Breast epithelium (tissue), 4 donors: ENCODE data around the gene TMEM212. TPM values are rescaled to one million over a fixed set of nuclear protein-coding genes. Genes with fewer than 3 reads are reported as not detected.

Source experiments
- DNase-seq, 2 donors: peaks; one replicate each; pipeline ENCODE4 v3.0.0-alpha.2; 2019; ENCODE audit warnings: low spot score in 2 of 2
- H3K27ac ChIP-seq, 2 donors: fragments of 200-600 bp; sonication (generic) in 1 of 2; one replicate each; pipeline ENCODE4 v1.5.1; 2016 to 2019; ENCODE audit warnings: mild to moderate bottlenecking in 1 of 2
- H3K27me3 ChIP-seq, 2 donors: fragments of 200-600 bp; sonication (generic) in 1 of 2; one replicate each; pipeline versions ENCODE4 v1.5.1 to v1.6.0; 2017 to 2019; ENCODE audit warnings: control low read depth in 1 of 2, mild to moderate bottlenecking in 1 of 2
- H3K36me3 ChIP-seq: fragments of 200-600 bp; one replicate; pipeline ENCODE4 v1.5.1; 2019
- H3K4me1 ChIP-seq, 2 donors: fragments of 200-600 bp; sonication (generic); one replicate each; pipeline ENCODE4 v1.5.1; 2016 to 2019; ENCODE audit warnings: control low read depth in 1 of 2
- H3K4me3 ChIP-seq, 3 donors: fragments of 200-600 bp; sonication (generic); 1 replicate in 2 of 3; 2 replicates in 1 of 3; pipeline ENCODE4 v1.5.1; 2016 to 2019; ENCODE audit warnings: mild to moderate bottlenecking in 3 of 3, moderate library complexity in 2 of 3
- H3K9me3 ChIP-seq, 2 donors: fragments of 200-600 bp; sonication (generic) in 1 of 2; one replicate each; pipeline ENCODE4 v1.5.1; 2016 to 2019; ENCODE audit warnings: control low read depth in 1 of 2
- POLR2A ChIP-seq: fragments of 450-650 bp; IDR thresholded peaks from one replicate; pipeline ENCODE4 v1.6.1; 2016; ENCODE audit warnings: antibody characterized with exemption, mild to moderate bottlenecking, moderate library complexity
- POLR2AphosphoS5 ChIP-seq, 3 donors: sonication (generic); formaldehyde crosslinking; IDR thresholded peaks; one replicate each; pipeline ENCODE4 v1.6.1; 2017; ENCODE audit warnings: antibody characterized with exemption in 3 of 3
- intact Hi-C: fragments of 100-400 bp; cut with DNase I; formaldehyde crosslinking; loops from one replicate; pipeline ENCODE4 v1.15.1; 2023; ENCODE audit warnings: low total_unique reads
- total RNA-seq, 3 donors: library from RNA; depleted of rRNA; stranded (reverse); fragments of >200 nt; gene quantifications; one replicate each; pipeline ENCODE4 v1.1.0, GENCODE V29; 2016
- TF ChIP-seq, protein P1 (sequence below), 3 donors: fragments of 450-650 bp; IDR thresholded peaks; one replicate each; pipeline ENCODE4 v1.5.1; 2016 to 2017; ENCODE audit warnings: antibody characterized with exemption in 3 of 3, mild to moderate bottlenecking in 3 of 3, moderate library complexity in 3 of 3

The TMEM212 gene
- total RNA-seq, 3 donors from 2014 or later = 1.3 TPM; not detected in 2

DNA sequence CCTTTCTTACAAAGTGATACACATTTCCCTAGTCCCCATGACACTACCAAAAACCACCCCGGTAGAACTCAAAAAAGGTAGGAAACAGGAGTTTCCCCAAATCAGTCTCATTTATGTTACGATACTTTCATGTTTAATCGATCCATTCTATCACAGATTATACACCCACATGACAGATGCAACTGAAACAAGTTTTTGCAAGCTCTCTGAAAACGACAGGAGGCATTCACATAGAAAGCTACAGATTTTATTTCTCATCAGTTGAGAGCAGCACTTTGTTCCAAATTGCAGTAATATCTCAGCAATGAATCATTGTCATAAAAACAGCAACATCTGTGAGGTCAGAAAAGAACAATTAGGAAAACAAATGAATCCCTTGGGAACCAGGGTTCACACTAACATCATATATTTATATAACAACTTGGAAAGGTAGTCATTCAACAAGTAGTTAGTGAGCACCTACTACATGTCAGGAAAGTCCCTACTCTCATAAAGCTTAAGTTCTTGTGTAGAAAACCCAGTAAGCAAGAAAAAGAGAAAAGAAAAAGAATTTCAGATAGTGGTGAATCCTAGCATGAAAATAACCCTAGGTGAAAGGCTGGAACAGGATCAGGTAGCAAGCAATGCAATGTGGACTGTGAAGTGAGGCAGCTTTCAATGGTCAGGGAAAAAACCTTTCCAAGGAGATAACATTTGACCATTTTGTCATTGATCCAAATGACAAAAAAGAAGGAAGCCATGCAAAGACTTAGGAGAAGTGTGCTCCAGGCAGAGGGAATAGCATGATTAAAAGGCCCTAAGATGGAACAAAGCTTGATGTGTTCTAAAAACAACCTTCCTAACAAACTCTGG, 41.2 kb upstream of the TMEM212 start:
- no peak for DNase-seq
- Histone ChIP-seq H3K36me3 (no peaks in the 10 kb centered on the region), H3K4me1 (no peaks in the 10 kb centered on the region), H3K27ac (peak overlapping the region; percentile 65 to 87), H3K27me3 (no peaks in the 10 kb centered on the region), H3K9me3 (no peaks in the 10 kb centered on the region), H3K4me3 (no peak overlapping the region)
- TF ChIP-seq POLR2AphosphoS5 (IDR thresholded peaks at IDR 0.05) (peak in 1 of 3 donors; percentile 12), POLR2A (no peak)
- intact Hi-C loops = no loop called here

- Histone ChIP-seq H3K4me1 (no peaks in the 10 kb centered on the region), H3K9me3 (no peaks in the 10 kb centered on the region), H3K27ac (peak overlapping the region; percentile 19 to 87), H3K27me3 (no peaks in the 10 kb centered on the region), H3K4me3 (no peak overlapping the region), H3K36me3 (no peaks in the 10 kb centered on the region)
- DNase-seq = no peak
- intact Hi-C loops = no loop called here
- TF ChIP-seq POLR2A = no peak
- no peak for TF ChIP-seq POLR2AphosphoS5 (IDR thresholded peaks at IDR 0.05)
- TF ChIP-seq, protein P1, sequence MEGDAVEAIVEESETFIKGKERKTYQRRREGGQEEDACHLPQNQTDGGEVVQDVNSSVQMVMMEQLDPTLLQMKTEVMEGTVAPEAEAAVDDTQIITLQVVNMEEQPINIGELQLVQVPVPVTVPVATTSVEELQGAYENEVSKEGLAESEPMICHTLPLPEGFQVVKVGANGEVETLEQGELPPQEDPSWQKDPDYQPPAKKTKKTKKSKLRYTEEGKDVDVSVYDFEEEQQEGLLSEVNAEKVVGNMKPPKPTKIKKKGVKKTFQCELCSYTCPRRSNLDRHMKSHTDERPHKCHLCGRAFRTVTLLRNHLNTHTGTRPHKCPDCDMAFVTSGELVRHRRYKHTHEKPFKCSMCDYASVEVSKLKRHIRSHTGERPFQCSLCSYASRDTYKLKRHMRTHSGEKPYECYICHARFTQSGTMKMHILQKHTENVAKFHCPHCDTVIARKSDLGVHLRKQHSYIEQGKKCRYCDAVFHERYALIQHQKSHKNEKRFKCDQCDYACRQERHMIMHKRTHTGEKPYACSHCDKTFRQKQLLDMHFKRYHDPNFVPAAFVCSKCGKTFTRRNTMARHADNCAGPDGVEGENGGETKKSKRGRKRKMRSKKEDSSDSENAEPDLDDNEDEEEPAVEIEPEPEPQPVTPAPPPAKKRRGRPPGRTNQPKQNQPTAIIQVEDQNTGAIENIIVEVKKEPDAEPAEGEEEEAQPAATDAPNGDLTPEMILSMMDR (IDR thresholded peaks at IDR 0.05) = no peak
Measured at GRCh38 chr3:171802590-171802956, 40.6 kb upstream of the TMEM212 start.

DNA sequence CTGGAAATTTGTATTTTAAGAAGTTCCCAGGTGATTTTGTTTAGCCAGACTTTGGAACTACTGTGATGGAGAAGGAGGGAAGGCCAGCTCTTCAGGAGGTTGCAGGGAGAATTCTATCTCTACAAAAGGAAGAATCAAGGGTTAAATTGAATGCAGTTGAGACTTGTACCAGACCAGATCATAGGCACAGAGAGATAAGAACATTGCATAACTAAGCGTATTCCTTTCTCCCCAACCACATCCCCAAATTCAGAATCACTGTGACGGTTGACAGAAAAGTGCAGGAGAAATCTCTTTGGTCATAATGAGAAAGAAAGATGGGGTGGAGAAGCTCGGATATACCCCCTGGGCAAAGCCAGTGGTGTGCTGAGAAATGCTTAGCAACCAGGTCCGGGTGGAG, 40.1 kb upstream of the TMEM212 start:
- intact Hi-C loops = no loop called here
- no peak overlapping the region for H3K4me3 ChIP-seq
- no peak for TF ChIP-seq POLR2AphosphoS5 (IDR thresholded peaks at IDR 0.05)
- H3K36me3 ChIP-seq = no peaks in the 10 kb centered on the region
- H3K27ac ChIP-seq = peak overlapping the region; percentile 19 to 87
- no peaks in the 10 kb centered on the region for H3K9me3 ChIP-seq
- no peak for DNase-seq
- no peaks in the 10 kb centered on the region for H3K27me3 ChIP-seq
- no peaks in the 10 kb centered on the region for H3K4me1 ChIP-seq

DNA sequence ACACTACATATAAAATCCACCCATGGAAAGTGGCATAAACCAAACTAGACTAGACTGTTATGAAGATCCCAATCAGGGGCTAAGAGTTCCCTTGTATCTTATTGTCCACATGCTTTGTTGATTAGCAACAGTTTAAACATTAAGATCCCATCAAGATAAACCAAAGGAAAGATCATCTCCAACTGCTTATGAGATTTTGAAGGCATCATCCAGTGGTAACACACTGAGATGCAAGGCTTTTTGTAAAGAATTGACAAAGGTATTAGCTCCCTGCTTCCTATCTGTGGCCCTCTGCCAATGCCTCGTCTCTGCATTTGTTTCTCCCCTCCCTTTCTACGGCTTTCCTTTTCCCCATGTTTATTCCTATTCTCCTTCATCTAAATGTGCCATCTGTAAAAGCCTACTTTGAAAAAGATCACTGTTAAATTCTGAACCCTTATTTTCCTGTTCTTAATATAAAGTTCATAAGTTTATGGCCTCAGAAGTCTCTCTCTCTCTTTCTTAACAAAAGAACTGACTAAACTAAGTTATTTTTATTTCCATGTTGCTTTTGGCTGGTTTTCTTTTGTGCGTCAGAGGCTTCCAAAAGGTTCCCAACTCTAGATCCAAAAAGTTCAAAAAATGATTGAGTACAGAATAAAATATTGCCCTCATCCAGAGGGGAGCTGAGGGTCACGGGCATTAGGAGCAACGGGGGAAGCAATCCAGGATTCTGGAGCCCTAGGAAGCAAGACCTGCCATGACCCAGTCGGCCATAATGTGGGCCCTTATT, 38.3 kb upstream of the TMEM212 start:
- intact Hi-C loops = no loop called here
- TF ChIP-seq, protein P1 (IDR thresholded peaks at IDR 0.05) = no peak
- peak in 1 of 3 donors; percentile 60 for TF ChIP-seq POLR2AphosphoS5 (IDR thresholded peaks at IDR 0.05)
- Histone ChIP-seq H3K9me3 (no peaks in the 10 kb centered on the region), H3K4me3 (no peak overlapping the region), H3K27me3 (no peaks in the 10 kb centered on the region), H3K27ac (peak overlapping the region; percentile 75 to 87), H3K36me3 (no peaks in the 10 kb centered on the region), H3K4me1 (no peaks in the 10 kb centered on the region)
- no peak for DNase-seq

DNA sequence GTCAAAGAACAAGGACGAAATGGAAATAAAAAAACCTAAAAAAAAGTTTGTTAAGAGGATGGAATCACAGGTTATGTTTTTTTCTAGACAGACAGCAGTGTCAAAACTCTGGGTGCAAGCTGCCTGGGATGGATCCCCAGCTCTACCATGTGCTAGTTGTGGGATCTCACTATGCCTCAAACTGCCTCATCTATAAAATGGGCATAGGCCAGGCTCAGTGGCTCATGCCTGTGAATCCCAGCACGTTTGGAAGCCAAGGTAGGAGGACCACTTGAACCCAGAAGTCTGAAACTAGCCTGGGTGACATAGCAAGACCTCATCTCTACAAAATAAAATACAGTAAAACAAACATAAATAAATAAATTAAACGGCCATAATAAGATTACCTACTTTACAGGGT, 37.5 kb upstream of the TMEM212 start:
- Histone ChIP-seq H3K27ac (peak overlapping the region; percentile 75 to 87), H3K4me1 (no peaks in the 10 kb centered on the region), H3K27me3 (no peaks in the 10 kb centered on the region), H3K4me3 (no peak overlapping the region), H3K36me3 (no peaks in the 10 kb centered on the region), H3K9me3 (no peaks in the 10 kb centered on the region)
- DNase-seq = no peak
- no peak for TF ChIP-seq POLR2A
- intact Hi-C loops = no loop called here

DNA sequence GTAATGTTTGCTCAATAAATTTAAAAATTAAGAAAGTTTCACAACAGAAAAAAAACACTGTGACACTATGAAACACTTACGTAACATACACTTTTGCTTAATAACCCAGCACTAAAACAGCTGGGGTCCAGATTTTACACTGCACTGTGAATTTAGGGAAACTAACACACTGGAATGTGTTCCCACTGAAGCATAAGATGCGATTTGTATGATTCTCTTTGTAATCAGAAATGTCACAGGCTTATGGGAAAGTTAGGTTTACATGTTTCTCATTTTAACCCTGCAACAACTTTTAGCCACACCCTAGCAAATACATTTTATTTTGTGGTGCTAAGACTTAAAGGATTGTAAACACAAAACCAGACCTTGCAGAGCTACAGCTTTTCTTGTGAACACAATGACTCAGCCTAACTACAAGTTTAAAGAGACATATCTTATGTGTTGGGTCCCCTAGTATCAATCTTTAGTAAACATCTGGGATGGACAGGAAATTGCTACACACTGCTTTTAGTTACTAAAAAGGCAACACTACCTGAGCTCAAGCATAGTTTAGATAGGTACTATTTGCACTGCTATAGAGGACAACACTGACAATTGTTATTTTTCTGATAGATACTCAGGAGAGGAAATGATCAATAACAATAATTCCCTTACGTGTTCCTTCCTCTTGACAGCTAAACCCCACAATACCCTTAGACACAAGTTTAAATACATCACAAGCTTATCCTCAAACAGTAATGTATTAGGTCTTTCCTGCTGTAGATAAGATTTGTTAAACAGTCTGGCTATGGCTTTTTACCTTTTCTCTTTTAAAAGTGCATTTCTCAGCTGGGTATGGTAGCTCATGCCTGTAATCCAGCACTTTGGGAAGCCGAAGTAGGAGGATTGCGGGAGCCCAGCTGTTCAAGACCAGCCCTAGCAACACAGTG, 36.7 kb upstream of the TMEM212 start:
- H3K36me3 ChIP-seq = no peaks in the 10 kb centered on the region
- no peak for DNase-seq
- no peak overlapping the region for H3K4me3 ChIP-seq
- TF ChIP-seq POLR2A (no peak), POLR2AphosphoS5 (IDR thresholded peaks at IDR 0.05) (no peak)
- TF ChIP-seq, protein P1 (IDR thresholded peaks at IDR 0.05) = no peak
- H3K27ac ChIP-seq = peak overlapping the region; percentile 75 to 76
- H3K9me3 ChIP-seq = no peaks in the 10 kb centered on the region
- intact Hi-C loops = no loop called here
- no peaks in the 10 kb centered on the region for H3K27me3 ChIP-seq
- no peaks in the 10 kb centered on the region for H3K4me1 ChIP-seq
